Measurements from ENCODE around the gene ACE.

- no peak for TF ChIP-seq POLR2A (IDR thresholded peaks at IDR 0.05)
- TF ChIP-seq, protein P1, sequence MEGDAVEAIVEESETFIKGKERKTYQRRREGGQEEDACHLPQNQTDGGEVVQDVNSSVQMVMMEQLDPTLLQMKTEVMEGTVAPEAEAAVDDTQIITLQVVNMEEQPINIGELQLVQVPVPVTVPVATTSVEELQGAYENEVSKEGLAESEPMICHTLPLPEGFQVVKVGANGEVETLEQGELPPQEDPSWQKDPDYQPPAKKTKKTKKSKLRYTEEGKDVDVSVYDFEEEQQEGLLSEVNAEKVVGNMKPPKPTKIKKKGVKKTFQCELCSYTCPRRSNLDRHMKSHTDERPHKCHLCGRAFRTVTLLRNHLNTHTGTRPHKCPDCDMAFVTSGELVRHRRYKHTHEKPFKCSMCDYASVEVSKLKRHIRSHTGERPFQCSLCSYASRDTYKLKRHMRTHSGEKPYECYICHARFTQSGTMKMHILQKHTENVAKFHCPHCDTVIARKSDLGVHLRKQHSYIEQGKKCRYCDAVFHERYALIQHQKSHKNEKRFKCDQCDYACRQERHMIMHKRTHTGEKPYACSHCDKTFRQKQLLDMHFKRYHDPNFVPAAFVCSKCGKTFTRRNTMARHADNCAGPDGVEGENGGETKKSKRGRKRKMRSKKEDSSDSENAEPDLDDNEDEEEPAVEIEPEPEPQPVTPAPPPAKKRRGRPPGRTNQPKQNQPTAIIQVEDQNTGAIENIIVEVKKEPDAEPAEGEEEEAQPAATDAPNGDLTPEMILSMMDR (IDR thresholded peaks at IDR 0.05): no peak
These were observed 32.4 kb upstream of the ACE start for GRCh38 chr17:63444457-63444856.

Data from esophagus squamous epithelium (tissue), 4 donors.